ENCODE measurements around the gene BMP2K.

The BMP2K gene

DNA sequence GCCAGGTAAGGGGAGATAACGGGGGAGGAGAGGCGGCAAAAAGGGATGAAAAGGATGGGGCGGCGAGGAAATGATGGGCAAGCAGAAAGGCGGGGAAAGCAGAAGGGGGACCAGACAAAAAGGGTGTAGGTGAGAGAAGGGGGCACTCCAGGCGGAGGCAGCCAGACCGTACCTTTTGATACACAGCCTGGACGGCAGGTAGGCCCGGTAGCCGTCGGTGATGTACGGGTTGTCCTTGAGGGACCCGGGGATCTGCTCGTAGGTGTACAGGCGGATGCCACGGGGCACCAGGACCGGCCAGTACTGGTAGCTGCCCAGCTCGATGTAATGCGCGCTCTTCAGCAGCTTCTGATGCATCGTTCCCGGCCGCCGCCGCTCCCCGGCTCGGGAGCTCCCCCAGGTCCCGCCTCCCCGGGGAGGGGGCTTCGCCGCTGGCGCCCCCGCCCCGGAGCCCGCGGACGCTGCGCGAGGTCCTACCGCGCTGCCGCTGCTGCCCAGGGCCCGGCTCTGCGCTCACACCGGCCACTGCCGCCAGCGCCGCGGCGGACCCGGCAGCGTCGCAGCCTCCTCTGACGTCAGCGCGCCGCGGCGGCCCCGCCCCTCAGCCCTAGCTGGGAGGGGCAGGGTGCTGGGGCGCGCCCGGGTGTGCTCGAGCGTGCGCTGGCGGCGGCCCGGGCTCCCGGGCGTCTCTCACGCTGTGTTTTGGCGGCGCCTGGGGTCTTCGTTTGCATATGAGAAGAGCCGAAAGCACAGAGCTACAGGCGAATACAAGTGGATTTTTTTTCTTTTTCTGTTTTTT lies 162.9 kb downstream of the BMP2K start, which contains the start of gene PAQR3:
Gene PAQR3, minus strand, starts transcription at position 571 of the 799 bp plus-strand sequence. Its CDS starts 214 bp downstream, at position 357.
- DNase-seq = peak; percentile 52 to 76

DNA sequence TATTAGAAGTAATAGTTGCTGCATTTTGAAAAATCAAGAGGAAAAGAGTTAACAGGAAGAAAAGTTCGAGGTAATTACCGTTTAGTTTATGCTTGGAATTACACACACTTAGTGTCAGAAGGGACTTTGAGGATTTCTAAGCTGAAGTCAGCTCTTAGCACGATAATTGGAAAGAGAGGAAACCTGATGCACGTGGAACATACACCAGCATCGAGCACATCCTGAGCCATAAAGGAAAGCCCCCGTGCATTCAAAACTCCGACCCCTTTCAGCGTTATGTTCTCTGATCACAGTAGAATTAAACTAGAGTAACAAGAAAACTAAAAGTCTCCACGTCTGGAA lies 163.5 kb downstream of the BMP2K start:
- no peak for DNase-seq

DNA sequence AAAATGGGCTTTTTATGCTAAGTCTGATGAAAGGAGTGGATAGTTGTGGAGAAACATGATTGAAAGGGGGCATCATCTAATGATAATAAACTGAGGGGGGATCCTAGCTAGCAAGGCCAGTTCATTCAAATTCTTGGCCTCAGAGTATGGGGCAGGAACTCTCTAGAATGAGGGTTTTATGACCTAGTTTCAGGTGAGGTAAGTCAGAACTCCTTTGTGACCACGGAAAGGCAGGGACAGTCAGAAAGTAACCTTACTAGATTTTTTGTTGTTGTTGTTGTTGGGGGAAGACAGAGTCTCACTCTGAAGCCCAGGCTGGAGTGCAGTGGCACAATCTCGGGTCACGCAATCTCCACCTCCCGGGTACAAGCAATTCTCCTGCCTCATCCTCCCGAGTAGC lies 164.6 kb downstream of the BMP2K start:
- no peak for DNase-seq

DNA sequence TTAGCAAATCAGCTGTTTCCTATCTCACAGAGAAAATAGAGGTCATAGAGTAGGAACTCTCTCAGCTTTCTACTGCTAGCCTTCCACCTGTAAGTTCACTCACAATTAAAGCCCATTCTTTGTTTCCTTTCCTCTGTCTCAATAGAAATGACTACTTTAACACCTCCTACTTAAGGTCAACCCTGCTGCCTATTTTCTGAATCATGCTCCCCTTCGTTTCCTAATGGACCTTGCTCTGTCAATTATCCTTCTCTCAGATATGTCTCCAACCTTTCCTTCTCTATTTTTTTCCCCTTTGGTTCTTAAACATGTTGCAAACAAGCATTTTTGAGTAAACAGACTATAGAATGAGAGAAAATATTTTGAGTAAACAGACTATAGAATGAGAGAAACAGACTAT lies 168.2 kb downstream of the BMP2K start:
- DNase-seq = no peak

DNA sequence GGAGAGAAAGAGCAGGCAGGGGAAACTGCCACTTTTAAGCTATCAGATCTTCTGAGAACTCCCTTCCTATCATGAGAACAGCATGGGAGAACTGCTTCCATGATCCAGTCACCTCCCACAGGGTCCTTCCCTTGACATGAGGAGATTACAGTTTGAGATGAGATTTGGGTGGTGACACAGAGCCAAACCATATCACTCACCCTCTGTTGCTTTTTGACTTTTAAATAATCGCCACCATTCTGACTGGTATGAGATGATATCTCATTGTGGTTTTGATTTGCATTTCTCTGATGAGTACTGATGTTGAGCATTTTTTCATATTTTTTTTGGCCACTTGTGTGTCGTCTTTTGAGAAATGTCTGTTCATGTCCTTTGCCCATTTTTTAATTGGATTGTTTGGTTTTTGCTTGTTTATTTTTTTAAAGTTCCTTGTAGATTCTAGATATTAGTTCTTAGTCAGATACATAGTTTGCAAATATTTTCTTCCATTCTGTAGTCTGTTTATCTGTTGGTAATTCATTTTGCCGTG lies 169.6 kb downstream of the BMP2K start:
- no peak for DNase-seq

DNA sequence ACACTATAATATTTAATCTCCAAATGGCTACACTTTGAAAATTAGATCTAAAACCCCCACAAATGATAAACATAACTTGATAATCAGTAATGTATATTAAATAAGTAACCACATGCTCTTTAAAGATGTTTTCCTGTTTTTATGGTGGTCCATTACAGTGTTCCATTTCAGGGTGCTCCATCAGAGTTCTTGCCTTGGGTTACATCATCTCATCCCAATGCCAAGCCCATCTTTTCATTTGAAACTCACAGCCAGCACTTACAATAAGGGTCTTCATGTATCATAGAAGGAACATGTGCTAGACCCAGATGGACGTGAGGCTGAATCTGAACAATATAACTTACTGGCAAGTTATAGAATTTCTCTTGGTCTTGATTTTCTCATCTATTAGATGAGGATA lies 173.6 kb downstream of the BMP2K start:
- DNase-seq = no peak

DNA sequence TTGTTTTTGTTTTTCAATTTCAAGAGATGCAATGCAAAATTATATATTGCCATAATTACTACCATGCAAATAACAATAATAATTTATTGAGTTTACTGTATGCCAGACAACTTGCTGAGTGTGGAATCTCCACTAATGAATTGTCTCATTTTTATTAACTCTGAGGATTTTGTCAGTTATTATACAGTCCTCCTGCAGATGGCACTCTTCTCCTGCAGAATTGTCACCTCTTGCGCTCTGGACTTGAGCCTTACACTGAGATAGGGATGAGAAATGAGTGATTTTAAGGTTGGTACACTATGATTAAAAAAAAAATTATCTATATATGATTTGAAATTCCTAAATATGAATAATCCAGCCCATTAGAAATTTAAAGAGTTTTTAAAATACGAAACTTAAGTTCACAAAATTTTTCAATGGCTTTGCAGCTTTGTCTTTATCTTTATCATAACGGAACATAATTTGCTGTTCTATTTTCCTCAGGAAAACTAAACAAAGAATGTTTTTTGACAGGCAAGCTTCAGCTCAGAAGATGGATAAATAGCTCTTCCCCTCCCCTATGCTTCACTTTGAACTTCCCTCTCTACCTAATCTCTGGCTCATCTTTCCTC lies 175.8 kb downstream of the BMP2K start:
- peak in 1 of 2 donors; percentile 18 for DNase-seq

DNA sequence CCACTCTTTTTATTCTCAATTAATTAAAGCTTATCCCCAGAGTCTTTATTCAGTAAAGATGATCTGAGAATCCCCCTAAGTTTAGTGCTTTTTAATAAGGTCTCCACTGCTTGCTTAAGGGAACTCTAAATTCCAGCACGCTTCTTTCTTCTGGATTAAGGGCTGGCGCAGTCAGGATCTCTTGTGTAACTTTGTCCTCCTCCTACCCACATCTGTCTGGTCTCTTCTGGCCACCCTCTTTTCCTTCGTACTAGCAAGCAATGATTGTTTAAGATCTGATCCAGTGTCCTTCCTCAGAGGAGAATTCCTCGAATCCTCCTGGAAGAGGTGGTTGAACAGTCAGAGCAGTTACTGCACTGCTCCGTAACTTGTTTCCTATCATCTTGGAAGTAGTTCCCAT lies 177.1 kb downstream of the BMP2K start:
- DNase-seq = no peak

DNA sequence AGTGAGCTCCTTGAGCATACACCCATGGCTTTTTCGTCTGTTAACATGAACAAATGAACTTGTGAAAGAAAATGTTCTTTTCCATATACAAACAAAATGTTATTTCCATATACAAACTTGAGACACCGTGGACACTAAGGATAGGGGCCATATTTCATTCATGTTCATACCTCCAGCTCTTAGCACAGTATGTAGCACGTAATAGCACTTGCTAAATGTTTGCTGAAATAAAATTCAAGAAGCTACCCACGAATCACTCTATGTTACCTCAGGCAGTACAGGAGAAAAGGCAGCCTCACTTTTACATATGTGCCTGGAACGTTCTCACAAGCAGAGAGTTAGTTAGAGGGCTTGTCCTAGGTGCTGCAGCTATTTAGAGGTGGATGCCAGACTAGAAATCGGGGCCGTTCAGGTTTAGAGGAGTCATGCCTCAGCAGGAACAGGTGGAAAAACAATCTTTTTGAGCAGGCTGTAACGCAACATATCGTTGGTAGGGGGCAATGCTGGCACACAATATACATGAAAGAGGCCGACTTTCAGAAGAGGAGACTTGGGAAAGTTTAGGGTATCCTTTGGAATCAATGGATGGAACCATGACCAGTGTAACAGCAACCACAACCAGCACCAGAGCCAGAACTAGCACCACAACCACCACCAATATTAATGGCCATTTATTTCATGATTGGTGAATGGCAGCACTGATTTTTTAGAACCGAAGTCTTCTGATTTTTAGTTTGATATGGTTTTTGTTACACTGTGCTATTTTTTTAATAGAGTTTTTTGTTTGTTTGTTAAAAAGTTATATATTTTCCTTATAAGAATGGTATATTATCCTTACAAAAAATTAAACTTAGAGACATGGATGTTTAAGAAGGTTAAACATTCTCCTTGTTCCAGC lies 177.9 kb downstream of the BMP2K start:
- no peak for DNase-seq

DNA sequence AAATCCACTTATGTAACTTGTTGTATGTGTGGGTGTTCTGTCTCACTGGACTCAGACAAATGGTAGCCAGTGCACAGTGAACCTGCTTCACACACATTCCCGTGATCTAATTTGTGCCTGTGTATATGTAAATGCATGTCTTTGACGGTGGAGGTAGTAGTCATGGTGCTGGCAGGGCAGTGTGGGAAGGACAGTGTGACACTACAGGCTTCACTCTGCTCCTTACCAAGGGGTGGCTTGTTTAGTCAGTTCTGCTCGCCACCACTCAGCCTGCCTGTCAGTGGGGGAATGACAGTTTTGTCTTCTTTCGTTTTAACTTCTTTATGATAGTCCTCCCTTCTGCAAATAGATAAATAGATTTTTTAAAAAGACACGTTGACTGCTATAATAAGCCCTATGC lies 180.8 kb downstream of the BMP2K start:
- no peak for DNase-seq

DNA sequence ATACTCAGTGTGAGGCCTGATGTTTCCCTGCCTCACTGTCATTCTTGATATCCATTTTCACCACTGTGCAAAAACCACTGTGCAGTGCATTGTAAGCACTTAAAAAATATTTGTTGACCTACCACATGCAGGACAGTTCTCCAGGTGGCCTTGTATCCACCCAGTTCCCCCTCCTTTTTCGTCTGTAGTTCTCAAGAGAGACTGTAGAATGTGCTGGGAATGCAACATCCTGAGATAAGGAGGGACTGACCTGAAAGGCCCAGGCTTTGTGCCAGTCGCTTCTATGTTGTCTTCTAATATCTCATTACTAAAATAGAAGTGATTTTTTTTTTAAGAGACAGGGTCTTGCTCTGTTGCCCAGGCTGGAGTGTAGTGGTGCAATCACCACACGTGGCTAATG lies 184.8 kb downstream of the BMP2K start:
- no peak for DNase-seq
